Vagina (tissue), 2 donors: ENCODE data around the gene B3GNT7. TPM values are rescaled to one million over a fixed set of nuclear protein-coding genes. Genes with fewer than 3 reads are reported as not detected.

Experiments
- microRNA-seq: library from miRNA; unstranded; fragments of <30 nt; microRNA quantifications from one replicate; pipeline ENCODE4, GENCODE V29; 2017; ENCODE audit warnings: borderline number of aligned reads, borderline replicate concordance
- small RNA-seq: library from RNA; depleted of rRNA; stranded (forward); fragments of <200 nt; gene quantifications from one replicate; pipeline ENCODE3, GENCODE V24; 2016
- total RNA-seq: library from RNA; depleted of rRNA; stranded (reverse); fragments of >200 nt; gene quantifications from one replicate; pipeline ENCODE4 v1.2.3, GENCODE V29; 2016

B3GNT7 gene
- total RNA-seq, 1 donor from 2014 or later: 7.1 TPM

Small RNA genes within 50 kb of the gene (microRNA-seq; reads per million reads assigned to microRNA genes)
- not detected for gene MIR4777

Small RNA genes within 50 kb of the gene (small RNA-seq; reads per million reads assigned to genes)
- not detected for gene MIR4777

Other genes with a start within 250 kb of the B3GNT7 start
- gene ARMC9, start 197.1 kb upstream of the B3GNT7 start, total RNA-seq: 16.0 TPM
- 348 TPM for gene NCL, start 68.8 kb downstream of the B3GNT7 start, total RNA-seq
- not detected for gene NMUR1, start 134.7 kb downstream of the B3GNT7 start, total RNA-seq
- gene TEX44, start 197.2 kb downstream of the B3GNT7 start, total RNA-seq: not detected